ENCODE data around the gene FHOD1.

FHOD1 gene

GRCh38 chr16:67248073-67248400 lies 756 bp upstream of the FHOD1 start:
- Mint-ChIP-seq H3K36me3 (peaks cover 0 to 8% of the 10 kb centered on the region in 2 donors), H3K9me3 (no peaks in the 10 kb centered on the region), H3K4me3 (peak overlapping the region; percentile 92 to 96), H3K27me3 (peaks cover 26 to 33% of the 10 kb centered on the region in 2 donors), H3K27ac (peak overlapping the region; percentile 97), H3K4me1 (peaks cover 37 to 62% of the 10 kb centered on the region in 2 donors)
- DNase-seq (no peak), ATAC-seq (replicated peaks) (no peak)

DNA sequence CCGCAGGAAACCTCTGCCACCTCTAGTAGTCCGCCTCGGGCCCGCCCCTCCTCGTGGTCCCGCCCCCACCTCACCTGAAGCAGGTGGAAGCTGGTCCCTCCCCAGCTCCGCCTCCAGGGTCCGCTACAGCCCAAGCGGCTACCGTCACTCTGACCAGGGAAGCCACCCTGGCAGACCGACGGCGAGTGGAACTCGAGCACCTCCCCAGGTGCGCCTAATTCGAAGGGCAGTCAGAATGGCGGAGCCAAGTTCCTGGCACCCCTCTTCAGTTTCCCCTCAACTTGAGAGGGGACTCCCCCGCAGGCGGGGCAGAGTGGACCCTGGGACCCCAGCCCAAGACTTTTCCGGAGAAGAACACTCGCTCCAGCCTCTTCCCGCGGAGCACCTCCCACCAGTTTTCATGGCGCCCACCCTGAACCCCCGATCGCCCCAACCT lies 507 bp downstream of the FHOD1 start:
- peak overlapping the region; percentile 92 for H3K27ac Mint-ChIP-seq
- ATAC-seq (replicated peaks) = peak; percentile 6 to 17
- DNase-seq = peak; percentile 60
- peak overlapping the region; percentile 92 to 96 for H3K4me3 Mint-ChIP-seq
- H3K4me1 Mint-ChIP-seq = peaks cover 40 to 72% of the 10 kb centered on the region in 2 donors
- peaks cover 18 to 22% of the 10 kb centered on the region in 2 donors for H3K27me3 Mint-ChIP-seq
- no peaks in the 10 kb centered on the region for H3K9me3 Mint-ChIP-seq
- peaks cover 3 to 4% of the 10 kb centered on the region in 2 donors for H3K36me3 Mint-ChIP-seq

DNA sequence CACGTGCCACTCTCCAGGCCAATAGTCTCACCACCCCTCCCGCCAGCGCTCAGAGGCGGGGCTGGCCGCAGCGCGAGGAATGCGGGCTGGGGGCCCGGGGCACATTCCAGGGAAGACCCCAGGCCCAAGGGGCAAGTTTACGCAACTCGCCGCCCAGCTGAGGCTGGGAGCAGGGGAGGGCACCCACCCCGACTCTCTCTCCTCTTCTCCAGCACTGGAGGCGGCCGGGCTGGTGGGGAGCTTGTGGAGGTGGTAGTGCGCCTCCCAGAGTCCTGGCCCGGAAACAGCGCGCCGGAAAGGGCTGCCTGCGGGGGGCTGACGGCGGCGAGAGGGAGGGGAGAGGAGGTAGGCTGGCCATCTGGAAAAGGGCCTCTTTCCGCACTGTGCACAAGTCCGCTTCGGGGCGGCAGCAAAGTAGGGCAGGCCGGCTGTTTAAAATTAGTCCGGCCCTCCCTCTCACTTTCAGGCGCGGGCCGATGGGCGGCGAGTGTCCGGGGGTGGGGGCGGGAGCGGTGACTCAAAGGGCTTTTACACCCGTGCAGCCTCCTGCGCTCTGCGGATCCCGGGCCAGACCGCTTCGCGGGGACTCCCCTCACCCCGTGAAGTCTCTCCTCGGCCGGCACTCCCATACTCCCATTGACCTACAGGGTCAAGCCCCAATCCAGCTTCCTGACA lies 1.1 kb downstream of the FHOD1 start:
- peak; percentile 69 for DNase-seq
- H3K9me3 Mint-ChIP-seq = no peaks in the 10 kb centered on the region
- peaks cover 16 to 18% of the 10 kb centered on the region in 2 donors for H3K27me3 Mint-ChIP-seq
- H3K27ac Mint-ChIP-seq = peak overlapping the region; percentile 92
- H3K4me3 Mint-ChIP-seq = peak overlapping the region; percentile 92 to 96
- ATAC-seq (replicated peaks) = peak; percentile 26 to 33
- peaks cover 43 to 78% of the 10 kb centered on the region in 2 donors for H3K4me1 Mint-ChIP-seq
- peaks cover 3 to 9% of the 10 kb centered on the region in 2 donors for H3K36me3 Mint-ChIP-seq

GRCh38 chr16:67245674-67246080 lies 1.6 kb downstream of the FHOD1 start:
- H3K4me1 Mint-ChIP-seq = peaks cover 44 to 80% of the 10 kb centered on the region in 2 donors
- ATAC-seq (replicated peaks) = peak in 1 of 2 donors; percentile 7
- H3K27me3 Mint-ChIP-seq = peaks cover 15 to 16% of the 10 kb centered on the region in 2 donors
- H3K27ac Mint-ChIP-seq = peak overlapping the region; percentile 56
- H3K9me3 Mint-ChIP-seq = no peaks in the 10 kb centered on the region
- no peak for DNase-seq
- H3K4me3 Mint-ChIP-seq = peak overlapping the region; percentile 92 to 96
- H3K36me3 Mint-ChIP-seq = peaks cover 3 to 10% of the 10 kb centered on the region in 2 donors

DNA sequence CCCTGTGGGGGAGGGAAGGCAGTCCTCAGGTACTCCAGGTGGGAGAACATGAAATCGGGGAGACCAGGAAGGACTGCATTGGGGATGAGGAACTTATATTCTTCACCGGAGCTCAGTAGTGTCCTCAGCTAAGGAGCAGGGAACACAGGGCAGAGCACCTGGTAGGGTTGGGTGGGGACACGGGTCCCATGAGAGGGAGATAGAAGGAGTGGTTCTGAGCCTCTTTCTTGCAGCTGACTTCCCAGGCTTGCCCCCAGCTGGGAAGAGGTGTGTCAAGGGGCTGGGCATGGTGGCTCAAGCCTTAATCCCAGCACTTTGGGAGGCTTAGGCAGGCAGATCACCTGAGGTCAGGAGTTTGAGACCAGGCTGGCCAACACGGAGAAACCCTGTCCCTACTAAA lies 2.1 kb downstream of the FHOD1 start:
- ATAC-seq (replicated peaks) (no peak), DNase-seq (no peak)
- Mint-ChIP-seq H3K4me3 (peak overlapping the region; percentile 92 to 96), H3K4me1 (peaks cover 44 to 80% of the 10 kb centered on the region in 2 donors), H3K36me3 (peaks cover 3 to 10% of the 10 kb centered on the region in 2 donors), H3K9me3 (no peaks in the 10 kb centered on the region), H3K27me3 (peaks cover 10 to 11% of the 10 kb centered on the region in 2 donors), H3K27ac (peak overlapping the region; percentile 96)

DNA sequence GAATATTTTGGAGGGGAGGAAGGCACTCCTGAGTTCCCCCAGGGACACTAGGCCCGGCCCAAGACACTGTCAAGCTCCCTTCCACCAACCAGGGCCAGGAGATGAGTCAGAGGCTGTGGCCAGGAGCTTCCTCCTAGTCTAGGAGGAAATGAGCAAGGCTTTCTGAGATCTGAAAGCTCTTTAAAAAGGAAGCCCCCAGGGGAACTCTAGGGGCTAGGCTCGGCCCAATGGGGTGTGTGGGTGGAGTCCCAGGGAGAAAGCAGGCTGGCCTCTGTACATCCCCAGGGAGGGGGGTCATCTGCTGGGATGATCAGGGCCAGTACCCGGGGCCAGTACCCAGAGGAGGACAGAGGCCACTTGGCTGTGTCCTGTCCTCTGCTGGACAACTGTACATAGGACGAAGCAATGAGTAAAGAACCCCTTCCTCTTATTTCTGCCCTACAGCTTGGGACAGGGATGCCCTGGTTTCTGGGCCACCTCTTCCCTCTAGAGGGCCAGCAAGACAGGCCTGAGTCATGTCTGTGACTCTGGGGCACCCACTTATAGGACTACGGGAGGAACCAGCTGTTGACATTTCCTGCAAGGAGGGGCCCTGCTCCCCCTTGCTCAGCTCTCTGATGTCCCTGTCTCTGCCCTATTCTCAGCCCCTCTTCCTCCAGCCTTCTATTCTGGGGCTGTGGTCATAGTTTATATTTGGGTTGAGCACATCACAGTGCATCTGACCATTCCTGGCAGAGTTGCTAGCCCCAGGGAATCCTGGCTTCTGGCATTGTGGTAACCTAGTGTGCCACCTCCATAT lies 2.7 kb downstream of the FHOD1 start:
- ATAC-seq (replicated peaks) (peak; percentile 67 to 72), DNase-seq (peak; percentile 91)
- Mint-ChIP-seq H3K4me3 (peak overlapping the region; percentile 92 to 96), H3K4me1 (peaks cover 38 to 75% of the 10 kb centered on the region in 2 donors), H3K36me3 (peaks cover 3 to 13% of the 10 kb centered on the region in 2 donors), H3K27ac (peak overlapping the region; percentile 96), H3K27me3 (peaks cover 4 to 5% of the 10 kb centered on the region in 2 donors), H3K9me3 (no peaks in the 10 kb centered on the region)

GRCh38 chr16:67243481-67243880 lies 3.8 kb downstream of the FHOD1 start:
- Mint-ChIP-seq H3K4me3 (peak overlapping the region in 1 of 2 donors; percentile 92), H3K4me1 (peaks cover 34 to 66% of the 10 kb centered on the region in 2 donors), H3K27ac (peak overlapping the region; percentile 96), H3K27me3 (no peaks in the 10 kb centered on the region), H3K36me3 (peaks cover 3 to 24% of the 10 kb centered on the region in 2 donors), H3K9me3 (no peaks in the 10 kb centered on the region)
- no peak for DNase-seq
- no peak for ATAC-seq (replicated peaks)

- Mint-ChIP-seq H3K9me3 (no peaks in the 10 kb centered on the region), H3K27me3 (no peaks in the 10 kb centered on the region), H3K4me1 (peaks cover 27 to 53% of the 10 kb centered on the region in 2 donors), H3K36me3 (peaks cover 10 to 36% of the 10 kb centered on the region in 2 donors), H3K4me3 (no peak overlapping the region), H3K27ac (peak overlapping the region; percentile 86)
- ATAC-seq (replicated peaks) (no peak), DNase-seq (no peak)
These were observed 5.0 kb downstream of the FHOD1 start for GRCh38 chr16:67242138-67242730.

GRCh38 chr16:67241008-67241900 lies 6.0 kb downstream of the FHOD1 start:
- Mint-ChIP-seq H3K27ac (peak overlapping the region; percentile 47), H3K4me3 (no peak overlapping the region), H3K27me3 (no peaks in the 10 kb centered on the region), H3K36me3 (peaks cover 19 to 44% of the 10 kb centered on the region in 2 donors), H3K9me3 (peaks cover under 1 to 3% of the 10 kb centered on the region in 2 donors), H3K4me1 (peaks cover 31 to 46% of the 10 kb centered on the region in 2 donors)
- no peak for DNase-seq
- no peak for ATAC-seq (replicated peaks)

- no peak overlapping the region for H3K4me3 Mint-ChIP-seq
- H3K9me3 Mint-ChIP-seq = peaks cover 4 to 6% of the 10 kb centered on the region in 2 donors
- no peak overlapping the region for H3K27ac Mint-ChIP-seq
- DNase-seq = no peak
- H3K36me3 Mint-ChIP-seq = peaks cover 25 to 51% of the 10 kb centered on the region in 2 donors
- no peaks in the 10 kb centered on the region for H3K27me3 Mint-ChIP-seq
- peaks cover 35 to 41% of the 10 kb centered on the region in 2 donors for H3K4me1 Mint-ChIP-seq
- no peak for ATAC-seq (replicated peaks)
These were observed 6.8 kb downstream of the FHOD1 start for GRCh38 chr16:67240506-67240905.

- no peak overlapping the region for H3K27ac Mint-ChIP-seq
- H3K4me3 Mint-ChIP-seq = no peak overlapping the region
- DNase-seq (no peak), ATAC-seq (replicated peaks) (no peak)
- no peaks in the 10 kb centered on the region for H3K27me3 Mint-ChIP-seq
- peaks cover 25 to 58% of the 10 kb centered on the region in 2 donors for H3K36me3 Mint-ChIP-seq
- peaks cover 25 to 26% of the 10 kb centered on the region in 2 donors for H3K4me1 Mint-ChIP-seq
- H3K9me3 Mint-ChIP-seq = peaks cover 4 to 6% of the 10 kb centered on the region in 2 donors
These were observed 8.3 kb downstream of the FHOD1 start for GRCh38 chr16:67238806-67239470.

DNA sequence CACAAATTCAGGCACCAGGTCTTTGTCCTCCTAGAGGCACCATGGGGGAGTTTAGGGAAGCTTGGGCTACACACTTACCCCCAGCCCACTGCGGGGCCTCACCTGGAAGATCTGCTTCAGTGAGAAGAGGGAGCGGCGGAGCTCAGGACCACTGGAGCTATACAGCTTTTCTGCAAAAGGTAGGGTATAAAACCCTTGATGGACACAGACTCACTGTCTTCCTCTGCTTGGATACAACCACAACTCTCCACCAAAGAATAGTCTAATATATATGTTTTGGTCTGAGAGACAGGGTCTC lies 9.1 kb downstream of the FHOD1 start:
- H3K27me3 Mint-ChIP-seq = no peaks in the 10 kb centered on the region
- H3K36me3 Mint-ChIP-seq = peaks cover 30 to 65% of the 10 kb centered on the region in 2 donors
- ATAC-seq (replicated peaks) (no peak), DNase-seq (no peak)
- H3K9me3 Mint-ChIP-seq = peaks cover 4 to 6% of the 10 kb centered on the region in 2 donors
- peak overlapping the region; percentile 69 for H3K27ac Mint-ChIP-seq
- H3K4me1 Mint-ChIP-seq = peaks cover 18 to 19% of the 10 kb centered on the region in 2 donors
- no peak overlapping the region for H3K4me3 Mint-ChIP-seq
